ENCODE results near the gene SLC4A1.
A peak's percentile ranks its signal among the peaks of the same experiment; 100 is the strongest.

Gene SLC4A1

DNA sequence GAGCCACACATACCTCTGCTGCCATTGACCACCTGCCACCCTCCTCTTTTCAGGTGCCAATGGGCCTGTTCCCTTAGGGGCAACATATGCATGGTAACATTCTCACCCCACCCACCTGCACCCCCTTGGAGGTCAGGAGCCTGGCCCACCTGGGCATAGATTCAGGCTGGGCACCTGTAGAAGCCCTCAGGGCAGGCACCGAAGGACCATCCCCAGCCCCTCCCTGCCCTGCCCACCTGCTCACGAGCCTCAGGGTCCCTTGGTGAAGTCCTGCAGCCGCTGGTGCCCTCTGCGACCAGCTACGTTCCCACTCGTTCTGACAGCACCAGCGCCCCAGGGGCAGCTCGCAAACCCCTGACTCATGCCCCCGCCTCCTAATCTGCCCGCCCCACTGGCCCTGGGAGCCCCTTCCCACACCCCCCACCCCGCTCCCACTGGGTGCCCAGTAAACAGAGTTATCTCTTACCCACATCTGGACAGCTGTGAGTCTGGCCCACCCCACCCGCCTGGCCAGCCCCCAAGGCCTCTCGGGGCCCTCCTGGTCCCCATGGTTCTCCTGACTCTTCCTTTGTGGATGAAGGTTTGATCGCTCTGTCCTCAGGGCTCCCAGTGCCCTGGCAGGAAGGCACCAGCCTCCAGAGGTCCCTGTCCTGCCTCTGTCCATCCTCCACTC is at the start of gene SLC4A1:
TSS of gene SLC4A1 (minus strand) at position 318 of the 673 bp plus-strand sequence. CDS start 5,269 bp downstream, outside the sequence.
- no peak for DNase-seq

DNA sequence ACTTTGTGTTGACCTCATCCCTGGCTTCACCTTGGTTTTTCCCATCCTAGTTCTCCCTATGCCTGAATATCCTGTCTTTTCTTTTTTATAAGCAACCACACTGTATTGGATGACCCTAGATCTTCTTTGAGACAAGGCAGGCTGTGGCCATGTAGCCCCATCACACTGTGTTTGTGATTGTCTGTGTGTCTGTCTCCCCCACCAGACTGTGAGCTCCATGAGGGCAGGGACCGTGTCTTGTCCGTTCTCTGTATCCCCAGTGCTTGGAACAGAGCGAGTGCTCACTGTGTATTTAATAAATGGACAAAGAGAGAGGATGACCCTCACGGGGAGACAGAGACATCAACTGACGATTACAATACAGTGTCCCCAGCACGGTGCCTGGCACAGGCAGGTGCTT is 49.6 kb upstream of the SLC4A1 start:
- no peak for DNase-seq

DNA sequence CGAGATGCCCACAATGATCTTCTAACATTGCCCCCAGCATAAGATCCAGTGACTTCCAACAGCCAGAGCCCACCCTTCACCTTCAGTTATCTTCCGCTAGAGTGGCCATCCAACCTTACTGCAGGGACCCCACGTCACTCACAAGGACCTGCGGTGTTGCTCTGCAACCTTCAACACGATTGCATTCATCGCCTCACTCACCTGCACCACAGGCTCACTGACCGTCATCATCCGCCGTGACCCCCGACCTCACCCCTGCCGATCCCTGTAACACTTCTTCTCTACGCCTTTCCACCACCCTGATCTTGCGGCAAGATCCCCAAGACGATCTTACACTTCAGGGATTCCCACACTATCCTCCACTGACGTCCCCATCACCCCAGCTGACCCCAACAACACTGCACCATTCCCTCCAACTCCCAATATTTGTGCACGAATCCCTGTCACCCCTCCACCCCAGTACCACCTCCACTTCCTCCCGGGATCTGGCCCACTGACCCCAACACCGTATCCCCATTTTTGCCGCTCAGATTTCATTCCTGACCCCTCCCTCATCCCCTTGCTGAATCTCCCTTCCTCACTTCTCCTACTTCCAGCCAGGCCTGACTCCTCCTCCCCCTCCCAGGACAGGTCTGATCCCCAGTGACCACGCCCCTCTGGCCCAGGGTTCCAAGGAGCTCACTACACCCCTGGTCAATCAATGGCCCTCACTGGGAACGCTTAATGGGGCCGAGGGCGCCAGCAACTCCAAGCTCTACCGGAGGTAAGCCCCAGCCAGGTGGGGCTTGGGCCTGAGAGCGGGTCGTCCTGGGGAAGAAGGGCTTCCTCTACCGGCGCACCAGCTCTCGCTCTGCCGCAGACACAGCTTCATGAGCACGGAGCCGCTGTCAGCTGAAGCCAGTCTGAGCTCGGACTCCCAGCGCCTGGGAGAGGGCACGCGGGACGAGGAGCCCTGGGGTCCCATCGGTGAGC is 48.1 kb upstream of the SLC4A1 start:
- DNase-seq, result no peak

DNA sequence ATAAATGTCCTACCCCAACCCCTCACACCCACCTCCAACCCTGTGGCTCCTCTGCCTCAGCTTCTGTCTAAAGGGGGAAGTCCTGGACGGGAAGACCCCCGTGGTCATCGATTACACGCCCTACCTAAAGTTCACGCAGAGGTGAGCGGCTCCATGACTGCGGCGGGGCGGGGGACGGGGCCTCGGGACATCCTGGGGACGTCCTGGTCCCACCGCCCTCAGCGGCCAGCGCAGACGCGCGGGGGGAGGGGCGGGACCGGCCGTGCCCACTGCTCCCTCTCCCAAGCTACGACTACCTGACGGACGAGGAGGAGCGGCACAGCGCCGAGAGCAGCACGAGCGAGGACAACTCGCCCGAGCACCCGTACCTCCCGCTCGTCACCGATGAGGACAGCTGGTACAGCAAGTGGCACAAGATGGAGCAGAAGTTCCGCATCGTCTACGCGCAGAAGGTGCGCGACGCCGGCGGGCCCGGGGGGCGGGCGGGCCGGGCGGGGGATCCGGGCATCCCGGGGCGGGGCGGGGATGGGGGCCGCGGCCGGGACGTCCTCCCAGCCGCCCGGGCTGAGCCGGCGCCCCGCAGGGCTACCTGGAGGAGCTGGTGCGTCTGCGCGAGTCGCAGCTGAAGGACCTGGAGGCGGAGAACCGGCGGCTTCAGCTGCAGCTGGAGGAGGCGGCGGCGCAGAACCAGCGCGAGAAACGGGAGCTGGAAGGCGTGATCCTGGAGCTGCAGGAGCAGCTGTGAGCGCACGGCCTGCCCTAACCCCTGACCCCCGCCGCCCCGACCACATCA is 47.1 kb upstream of the SLC4A1 start:
- DNase-seq, result no peak

DNA sequence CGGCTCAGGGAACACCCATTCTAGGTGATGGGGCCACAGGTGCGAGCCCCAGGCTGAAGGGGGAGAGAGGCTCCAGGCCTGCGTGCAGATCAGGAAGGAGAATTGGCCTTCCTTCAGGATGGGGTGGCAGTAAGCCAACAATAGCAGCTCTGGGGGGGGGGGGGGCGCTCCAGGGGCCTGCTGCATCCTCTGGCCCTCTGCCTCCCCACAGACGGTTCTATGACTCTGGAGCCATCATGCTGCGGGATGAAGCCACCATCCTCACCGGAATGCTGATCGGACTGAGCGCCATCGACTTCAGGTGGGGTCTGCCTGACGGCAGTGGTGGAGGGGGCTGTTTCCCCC is 46.6 kb upstream of the SLC4A1 start:
- no peak for DNase-seq

- no peak for DNase-seq
These were observed 46.1 kb upstream of the SLC4A1 start for GRCh38 chr17:44314031-44314430.

DNA sequence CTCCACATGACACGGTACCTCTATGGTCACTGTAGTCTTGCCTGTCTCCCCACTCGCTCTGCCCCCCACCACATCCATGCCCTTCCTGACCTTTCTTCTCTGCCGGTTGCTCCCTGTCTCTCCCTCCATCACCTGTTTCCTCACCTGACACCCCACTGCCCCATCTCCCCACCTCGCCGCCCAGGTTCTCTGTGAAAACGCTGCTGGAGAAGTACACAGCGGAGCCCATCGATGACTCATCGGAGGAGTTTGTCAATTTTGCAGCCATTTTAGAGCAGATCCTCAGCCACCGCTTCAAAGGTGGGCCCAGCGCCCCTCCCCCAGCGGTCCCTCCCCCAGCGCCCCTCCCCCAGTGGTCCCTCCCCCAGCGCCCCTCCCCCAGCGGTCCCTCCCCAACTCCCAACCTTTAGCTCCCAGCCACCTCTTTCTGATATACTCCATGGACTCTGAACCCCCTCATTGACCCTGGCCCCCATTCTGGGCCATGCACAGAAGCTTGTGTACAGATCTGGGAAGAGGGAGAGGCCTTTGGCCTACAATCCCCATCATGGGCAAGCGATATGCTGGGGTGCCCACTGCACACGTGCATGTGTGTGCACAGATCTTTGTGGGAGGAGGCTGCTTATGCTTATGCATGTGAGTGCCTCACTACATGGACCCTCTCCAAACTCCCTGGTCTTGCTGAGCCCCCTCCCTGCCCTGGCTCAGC is 44.6 kb upstream of the SLC4A1 start:
- DNase-seq, result no peak

DNA sequence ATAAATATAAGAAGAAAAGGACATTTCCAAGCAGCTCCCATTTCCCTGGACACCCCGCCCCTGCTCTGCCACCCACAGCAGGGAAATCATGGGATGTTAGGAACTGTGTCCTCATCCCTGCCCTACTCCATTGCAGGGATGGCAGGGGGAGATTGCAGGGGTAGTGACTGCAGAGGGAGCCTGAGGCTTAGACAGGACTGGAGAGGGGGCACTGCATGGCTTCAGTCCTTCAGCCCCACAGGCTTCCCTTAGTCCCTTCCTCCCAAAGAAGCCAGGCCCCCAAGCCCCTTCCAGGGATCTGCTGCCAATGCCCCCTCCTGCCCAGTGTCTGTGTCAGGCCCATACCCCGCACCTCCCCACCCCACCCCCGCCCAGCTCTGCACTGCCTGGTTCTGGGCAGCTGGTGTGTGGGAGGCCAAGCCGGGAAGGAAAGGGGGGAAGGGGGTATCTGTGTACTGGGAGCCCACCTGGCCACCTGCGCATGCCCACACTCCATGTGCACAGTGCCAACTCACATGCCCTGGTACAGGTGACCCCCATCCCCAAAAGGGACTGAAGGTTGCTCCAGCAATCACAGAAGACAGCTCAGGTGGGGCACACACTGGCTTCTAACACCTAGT is 43.7 kb upstream of the SLC4A1 start:
- DNase-seq, result no peak

GRCh38 chr17:44310609-44311376 is 42.9 kb upstream of the SLC4A1 start:
- DNase-seq, result no peak

- DNase-seq, result no peak
These were observed 42.3 kb upstream of the SLC4A1 start for GRCh38 chr17:44310188-44310587.

GRCh38 chr17:44309472-44309871 is 41.5 kb upstream of the SLC4A1 start:
- DNase-seq, result no peak

DNA sequence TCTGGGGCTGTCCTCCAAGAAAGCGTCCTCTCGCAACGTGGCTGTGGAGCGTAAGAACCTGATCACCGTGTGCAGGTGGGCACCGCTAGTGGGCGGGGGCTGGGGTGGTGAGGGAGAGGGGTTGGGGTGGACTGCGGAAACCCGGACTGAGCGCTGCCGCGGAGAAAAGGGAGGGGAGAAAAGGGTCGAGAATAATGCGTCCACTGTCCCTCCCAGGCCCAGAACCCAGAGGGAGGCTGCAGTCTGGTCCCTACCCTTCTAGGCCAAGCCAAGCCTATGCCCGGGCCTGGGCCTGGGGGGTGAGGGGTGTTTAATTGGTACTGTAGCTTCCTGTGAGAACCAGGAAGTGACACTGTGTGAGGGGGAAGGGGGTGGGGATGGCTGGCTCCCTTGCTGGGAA is 40.9 kb upstream of the SLC4A1 start:
- no peak for DNase-seq

GRCh38 chr17:44308320-44308818 is 40.4 kb upstream of the SLC4A1 start, which contains the start of gene RUNDC3A:
RUNDC3A (plus strand) TSS chr17:44308601; CDS start chr17:44308833, 232 bp downstream.
- no peak for DNase-seq

GRCh38 chr17:44307387-44308186 is 39.7 kb upstream of the SLC4A1 start:
- no peak for DNase-seq

DNA sequence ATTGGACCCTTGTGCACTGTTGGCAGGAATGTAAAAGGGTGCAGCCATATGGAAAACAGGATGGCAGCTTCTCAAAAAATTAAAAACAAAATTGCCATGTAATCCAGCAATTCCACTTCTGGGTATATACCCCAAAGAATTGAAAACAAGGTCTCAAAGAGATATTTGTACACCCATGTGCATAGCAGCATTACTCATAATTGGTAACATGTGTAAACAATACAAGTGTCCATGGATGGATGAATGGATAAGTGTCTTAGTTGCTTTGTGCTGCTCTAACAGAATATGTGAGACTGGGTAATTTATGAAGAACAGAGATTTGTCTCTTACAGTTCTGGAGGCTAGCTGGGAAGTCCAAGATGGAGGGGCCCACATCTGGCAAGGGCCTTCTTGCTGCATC is 36.7 kb upstream of the SLC4A1 start:
- DNase-seq, result no peak

GRCh38 chr17:44297975-44298374 is 30.0 kb upstream of the SLC4A1 start:
- no peak for DNase-seq

DNA sequence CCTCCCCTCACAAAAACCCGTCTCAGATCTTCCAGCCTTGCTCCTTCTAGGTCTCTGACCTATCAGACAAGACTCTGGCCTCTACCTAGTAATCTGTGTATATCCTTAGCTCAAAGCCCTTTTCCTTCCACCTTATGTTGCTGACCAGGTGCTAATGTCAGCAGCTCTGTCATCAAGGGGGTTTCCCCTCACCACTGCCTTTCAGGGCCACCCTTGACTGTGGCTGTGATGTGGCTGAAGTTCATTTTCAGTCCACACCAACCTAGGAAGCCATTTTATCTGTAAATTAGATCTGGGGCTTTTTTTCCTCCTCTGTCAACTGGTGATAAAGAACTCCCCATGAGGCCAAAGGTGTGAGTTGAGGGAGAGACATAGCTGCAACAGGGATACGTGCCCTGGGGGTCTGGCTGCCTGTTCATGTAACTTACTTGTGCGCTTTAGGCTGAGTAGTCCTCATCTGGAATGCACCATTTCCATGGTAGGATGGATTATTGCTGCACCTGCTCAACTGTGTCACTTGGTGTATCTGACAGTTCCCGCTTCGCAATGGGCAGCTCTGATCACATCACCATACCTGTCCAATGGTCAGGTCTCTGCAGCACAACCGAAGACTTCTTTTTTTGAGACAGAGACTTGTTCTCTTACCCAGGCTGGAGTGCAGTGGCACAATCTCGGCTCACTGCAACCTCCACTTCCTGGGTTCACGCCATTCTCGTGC is 25.7 kb upstream of the SLC4A1 start:
- DNase-seq, result peak; percentile 20

DNA sequence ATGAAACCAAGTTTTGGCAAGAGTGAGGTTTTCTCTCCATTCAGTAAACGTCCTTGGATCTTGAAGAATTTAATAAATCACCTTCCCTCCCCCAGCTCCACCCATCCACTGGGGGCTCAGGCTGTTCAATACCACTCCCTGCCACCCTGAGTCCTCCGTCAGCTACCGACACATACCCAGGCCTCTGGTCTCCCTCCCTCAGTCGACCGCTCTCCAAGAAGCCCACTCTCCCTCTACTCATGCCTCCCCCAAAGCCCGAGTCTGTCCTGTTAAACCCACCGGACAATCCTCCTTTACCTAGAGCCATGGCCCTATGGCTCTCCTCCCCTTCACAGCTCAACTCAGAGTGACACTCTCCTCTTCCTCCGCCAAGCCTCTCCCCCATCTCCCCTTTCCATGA is 19.7 kb upstream of the SLC4A1 start:
- no peak for DNase-seq

DNA sequence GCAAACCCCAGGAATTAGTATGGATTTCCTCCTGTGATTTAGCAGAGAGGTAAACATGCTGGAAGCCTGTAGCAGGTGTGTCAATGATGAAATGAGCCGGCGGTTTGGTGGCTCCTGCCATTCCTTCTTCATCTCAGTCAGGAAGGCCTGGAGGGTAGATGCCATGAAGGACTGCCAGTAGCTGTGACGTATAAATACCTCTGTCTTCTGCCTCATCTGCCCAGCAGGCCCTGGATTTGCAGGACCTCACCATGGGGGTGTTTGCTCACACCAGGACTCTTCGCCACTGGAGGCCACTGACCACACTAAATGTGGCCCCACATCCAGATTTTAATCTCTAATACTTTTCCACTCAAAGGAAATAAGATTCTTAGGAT is 16.1 kb upstream of the SLC4A1 start:
- DNase-seq, result no peak
